GM12878 (cell line): ENCODE measurements around the gene SV2A. TPM values are rescaled to one million over a fixed set of nuclear protein-coding genes. Genes with fewer than 3 reads are reported as not detected.

Experiments
- ATF7 ChIP-seq: fragments of 450-650 bp; IDR thresholded peaks from 2 replicates; pipeline ENCODE4 v1.6.1; 2016; ENCODE audit warnings: low read depth, mild to moderate bottlenecking
- BHLHE40 ChIP-seq, 2 experiments: fragments of 450-650 bp in 1 of 2; IDR thresholded peaks; 2 replicates each; pipeline ENCODE4 v1.6.1; 2011 to 2017; ENCODE audit warnings: low read depth in 2 of 2, borderline replicate concordance in 1 of 2, improper control_type of control experiment in 1 of 2, low read length in 1 of 2, mild to moderate bottlenecking in 1 of 2
- ESRRA ChIP-seq: IDR thresholded peaks from 2 replicates; pipeline ENCODE4 v1.6.1; 2012; ENCODE audit warnings: mild to moderate bottlenecking, low read length, improper control_type of control experiment
- HDGF ChIP-seq: fragments of 450-650 bp; IDR thresholded peaks from 2 replicates; pipeline ENCODE4 v1.6.1; 2016; ENCODE audit warnings: antibody characterized with exemption
- IKZF2 ChIP-seq, 2 experiments: fragments of 450-650 bp; IDR thresholded peaks; 2 replicates each; pipeline ENCODE4 v1.6.1; 2017; ENCODE audit warnings: mild to moderate bottlenecking in 2 of 2, moderate library complexity in 2 of 2
- IRF3 ChIP-seq: fragments of 450-650 bp; IDR thresholded peaks from 2 replicates; pipeline ENCODE4 v1.6.1; 2014; ENCODE audit warnings: mild to moderate bottlenecking
- JUNB ChIP-seq: IDR thresholded peaks from 2 replicates; pipeline ENCODE4 v1.6.1; 2016; ENCODE audit warnings: antibody characterized with exemption, mild to moderate bottlenecking
- MLLT1 ChIP-seq: fragments of 450-650 bp; IDR thresholded peaks from 2 replicates; pipeline ENCODE4 v1.6.1; 2016; ENCODE audit warnings: mild to moderate bottlenecking
- MYB ChIP-seq: fragments of 150-350 bp; IDR thresholded peaks from 2 replicates; pipeline ENCODE4 v1.6.1; 2014; ENCODE audit warnings: mild to moderate bottlenecking, low read depth, low read length, borderline replicate concordance
- NFYA ChIP-seq: IDR thresholded peaks from 2 replicates; pipeline ENCODE4 v1.6.1; 2011; ENCODE audit warnings: low read depth, mild to moderate bottlenecking, low read length, improper control_type of control experiment, borderline replicate concordance
- NR2F1 ChIP-seq: fragments of 450-650 bp; conservative IDR thresholded peaks from 2 replicates; pipeline ENCODE4 v1.6.1; 2017; ENCODE audit warnings: mild to moderate bottlenecking
- PAX5 ChIP-seq: IDR thresholded peaks from 2 replicates; pipeline ENCODE4 v1.6.1; 2011; ENCODE audit warnings: low read depth, low read length, borderline replicate concordance
- POLR2AphosphoS5 ChIP-seq: IDR thresholded peaks from 2 replicates; pipeline ENCODE4 v1.6.1; 2011; ENCODE audit warnings: mild to moderate bottlenecking, low read length, inconsistent platforms
- SIX5 ChIP-seq: IDR thresholded peaks from 2 replicates; pipeline ENCODE4 v1.6.1; 2011; ENCODE audit warnings: mild to moderate bottlenecking, low read depth, low read length, moderate library complexity; ENCODE audit not compliant: severe bottlenecking
- SREBF1 ChIP-seq: IDR thresholded peaks from 2 replicates; pipeline ENCODE4 v1.6.1; 2012; ENCODE audit warnings: mild to moderate bottlenecking, low read length
- ZNF24 ChIP-seq: fragments of 450-650 bp; IDR thresholded peaks from 2 replicates; pipeline ENCODE4 v1.6.1; 2017; ENCODE audit warnings: antibody characterized with exemption, mild to moderate bottlenecking
- ZNF622 ChIP-seq: fragments of 450-650 bp; IDR thresholded peaks from 2 replicates; pipeline ENCODE4 v1.6.1; 2017; ENCODE audit warnings: mild to moderate bottlenecking, inconsistent platforms
- ZZZ3 ChIP-seq: IDR thresholded peaks from 2 replicates; pipeline ENCODE4 v1.6.1; 2011; ENCODE audit warnings: low read depth; ENCODE audit not compliant: control insufficient read depth, insufficient read length
- polyA plus RNA-seq, 11 experiments: library from polyadenylated mRNA; depleted of rRNA in 4 of 11; unstranded in 6 of 11; stranded (reverse) in 5 of 11; fragments of >200 nt; fragmentation: Nextera tagmentation in 4 of 11; fragmentation: Illumina TruSeq in 1 of 11; extraction: Ambion mirVana in 4 of 11; extraction: Trizol in 1 of 11; gene quantifications; 1 replicate in 1 of 11; 2 replicates in 10 of 11; pipeline versions ENCODE4 v1.2.1 to v1.2.3, GENCODE V29; 2011 to 2016; ENCODE audit warnings: inconsistent platforms in 2 of 11, missing spikeins in 2 of 11, low read depth in 1 of 11
- total RNA-seq, 4 experiments: library from RNA; depleted of rRNA in 3 of 4; stranded (reverse); fragments of >200 nt in 3 of 4; fragmentation: Illumina TruSeq in 1 of 4; extraction: Trizol in 1 of 4; gene quantifications; 2 replicates each; pipeline versions ENCODE4 v1.2.1 to v1.2.3, GENCODE V29; 2013 to 2021
- TF ChIP-seq, protein P1 (sequence below): IDR thresholded peaks from 2 replicates; pipeline ENCODE4 v1.6.1; 2012; ENCODE audit warnings: low read depth, low read length, improper control_type of control experiment
- TF ChIP-seq, protein P2 (sequence below): fragments of 450-650 bp; IDR thresholded peaks from 2 replicates; pipeline ENCODE4 v1.6.1; 2017; ENCODE audit warnings: mild to moderate bottlenecking, moderate library complexity
- TF ChIP-seq, protein P3 (sequence below): fragments of 150-350 bp; IDR thresholded peaks from 2 replicates; pipeline ENCODE4 v1.6.1; 2014; ENCODE audit warnings: mild to moderate bottlenecking, low read depth, low read length

SV2A gene
- total and polyA plus RNA-seq, 10 of the 15 experiments (the other 5 are each of a cell fraction or from before 2014, with no cell fraction given) = 0.39 to 11.6 (median 5.4) TPM

DNA sequence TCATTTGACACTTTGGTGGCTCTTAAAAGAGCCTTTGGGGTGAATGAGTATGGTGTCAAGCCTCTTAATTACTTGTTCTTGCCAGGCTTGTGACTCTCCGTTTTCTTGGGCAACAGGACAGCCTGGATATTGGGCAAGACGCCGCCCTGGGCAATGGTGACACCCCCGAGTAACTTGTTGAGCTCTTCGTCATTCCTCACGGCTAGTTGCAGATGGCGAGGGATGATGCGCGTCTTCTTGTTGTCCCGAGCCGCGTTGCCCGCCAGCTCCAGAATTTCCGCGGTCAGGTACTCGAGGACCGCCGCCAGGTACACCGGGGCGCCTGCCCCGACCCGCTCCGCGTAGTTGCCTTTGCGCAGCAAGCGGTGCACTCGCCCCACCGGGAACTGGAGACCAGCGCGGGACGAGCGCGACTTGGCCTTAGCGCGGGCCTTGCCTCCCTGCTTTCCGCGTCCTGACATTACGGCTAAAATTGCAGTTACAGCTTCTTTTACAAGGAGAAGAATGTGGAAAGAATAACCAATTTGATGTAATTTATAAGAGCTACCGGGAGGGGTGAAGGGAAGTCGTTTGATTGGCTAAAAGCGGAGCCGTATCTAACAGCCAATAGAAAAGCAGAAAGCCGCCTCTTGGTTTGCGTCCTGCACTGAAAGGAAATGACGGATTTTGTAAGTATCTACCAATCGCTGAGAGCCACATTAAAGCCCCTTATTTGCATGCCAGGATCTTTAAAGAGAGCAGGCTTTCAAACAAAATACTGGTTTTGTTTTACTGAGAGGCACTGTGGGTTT is 30.0 kb downstream of the SV2A start (continued):
- no peak for TF ChIP-seq ESRRA
- TF ChIP-seq, protein P1, sequence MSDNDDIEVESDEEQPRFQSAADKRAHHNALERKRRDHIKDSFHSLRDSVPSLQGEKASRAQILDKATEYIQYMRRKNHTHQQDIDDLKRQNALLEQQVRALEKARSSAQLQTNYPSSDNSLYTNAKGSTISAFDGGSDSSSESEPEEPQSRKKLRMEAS = no peak
- TF ChIP-seq NR2F1 = 0 out of 2 replicates have a peak, but pooled peaks have one; percentile 16
- TF ChIP-seq IKZF2 (IDR thresholded peaks at IDR 0.05) = peak in 1 of 2 experiments; percentile 9; a peak in 3 of 4 replicates
- TF ChIP-seq NFYA = peak; percentile 13; the same call in 1 of the 2 replicates
- TF ChIP-seq MYB = no peak
- no peak; the same call in 1 of the 2 replicates for TF ChIP-seq ATF7
- peak; percentile 4 for TF ChIP-seq SIX5
- no peak for TF ChIP-seq IRF3
- no peak for TF ChIP-seq SREBF1
- no peak; the same call in 1 of the 2 replicates for TF ChIP-seq ZNF24
- TF ChIP-seq, protein P2, sequence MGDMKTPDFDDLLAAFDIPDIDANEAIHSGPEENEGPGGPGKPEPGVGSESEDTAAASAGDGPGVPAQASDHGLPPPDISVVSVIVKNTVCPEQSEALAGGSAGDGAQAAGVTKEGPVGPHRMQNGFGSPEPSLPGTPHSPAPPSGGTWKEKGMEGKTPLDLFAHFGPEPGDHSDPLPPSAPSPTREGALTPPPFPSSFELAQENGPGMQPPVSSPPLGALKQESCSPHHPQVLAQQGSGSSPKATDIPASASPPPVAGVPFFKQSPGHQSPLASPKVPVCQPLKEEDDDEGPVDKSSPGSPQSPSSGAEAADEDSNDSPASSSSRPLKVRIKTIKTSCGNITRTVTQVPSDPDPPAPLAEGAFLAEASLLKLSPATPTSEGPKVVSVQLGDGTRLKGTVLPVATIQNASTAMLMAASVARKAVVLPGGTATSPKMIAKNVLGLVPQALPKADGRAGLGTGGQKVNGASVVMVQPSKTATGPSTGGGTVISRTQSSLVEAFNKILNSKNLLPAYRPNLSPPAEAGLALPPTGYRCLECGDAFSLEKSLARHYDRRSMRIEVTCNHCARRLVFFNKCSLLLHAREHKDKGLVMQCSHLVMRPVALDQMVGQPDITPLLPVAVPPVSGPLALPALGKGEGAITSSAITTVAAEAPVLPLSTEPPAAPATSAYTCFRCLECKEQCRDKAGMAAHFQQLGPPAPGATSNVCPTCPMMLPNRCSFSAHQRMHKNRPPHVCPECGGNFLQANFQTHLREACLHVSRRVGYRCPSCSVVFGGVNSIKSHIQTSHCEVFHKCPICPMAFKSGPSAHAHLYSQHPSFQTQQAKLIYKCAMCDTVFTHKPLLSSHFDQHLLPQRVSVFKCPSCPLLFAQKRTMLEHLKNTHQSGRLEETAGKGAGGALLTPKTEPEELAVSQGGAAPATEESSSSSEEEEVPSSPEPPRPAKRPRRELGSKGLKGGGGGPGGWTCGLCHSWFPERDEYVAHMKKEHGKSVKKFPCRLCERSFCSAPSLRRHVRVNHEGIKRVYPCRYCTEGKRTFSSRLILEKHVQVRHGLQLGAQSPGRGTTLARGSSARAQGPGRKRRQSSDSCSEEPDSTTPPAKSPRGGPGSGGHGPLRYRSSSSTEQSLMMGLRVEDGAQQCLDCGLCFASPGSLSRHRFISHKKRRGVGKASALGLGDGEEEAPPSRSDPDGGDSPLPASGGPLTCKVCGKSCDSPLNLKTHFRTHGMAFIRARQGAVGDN = peak; percentile 70
- no peak for TF ChIP-seq ZZZ3
- peak; percentile 67; the same call in 1 of the 2 replicates for TF ChIP-seq PAX5
- peak; percentile 97 for TF ChIP-seq MLLT1
- TF ChIP-seq HDGF = no peak
- TF ChIP-seq ZNF622 = no peak
- TF ChIP-seq BHLHE40 (IDR thresholded peaks at IDR 0.05; ENCODE audit: borderline replicate concordance in 1 of 2, low read depth in 2 of 2, low read length in 1 of 2) = peak in 1 of 2 experiments; percentile 28; a peak in 2 of 4 replicates
- no peak for TF ChIP-seq JUNB
- TF ChIP-seq POLR2AphosphoS5 = peak; percentile 94
- TF ChIP-seq, protein P3, sequence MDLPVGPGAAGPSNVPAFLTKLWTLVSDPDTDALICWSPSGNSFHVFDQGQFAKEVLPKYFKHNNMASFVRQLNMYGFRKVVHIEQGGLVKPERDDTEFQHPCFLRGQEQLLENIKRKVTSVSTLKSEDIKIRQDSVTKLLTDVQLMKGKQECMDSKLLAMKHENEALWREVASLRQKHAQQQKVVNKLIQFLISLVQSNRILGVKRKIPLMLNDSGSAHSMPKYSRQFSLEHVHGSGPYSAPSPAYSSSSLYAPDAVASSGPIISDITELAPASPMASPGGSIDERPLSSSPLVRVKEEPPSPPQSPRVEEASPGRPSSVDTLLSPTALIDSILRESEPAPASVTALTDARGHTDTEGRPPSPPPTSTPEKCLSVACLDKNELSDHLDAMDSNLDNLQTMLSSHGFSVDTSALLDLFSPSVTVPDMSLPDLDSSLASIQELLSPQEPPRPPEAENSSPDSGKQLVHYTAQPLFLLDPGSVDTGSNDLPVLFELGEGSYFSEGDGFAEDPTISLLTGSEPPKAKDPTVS = no peak
